AG09309 (cell line): ENCODE results near the gene RBM43.

ENCODE experiments used
- DNase-seq: peaks from one replicate; pipeline ENCODE4 v3.0.0-alpha.2; 2010; ENCODE audit warnings: low read depth
- H3K4me3 ChIP-seq: 2 replicates; pipeline ENCODE4 v1.5.1; 2011; ENCODE audit warnings: mild to moderate bottlenecking, low read depth, low read length, moderate library complexity; ENCODE audit not compliant: control insufficient read depth
- CTCF ChIP-seq: IDR thresholded peaks from 2 replicates; pipeline ENCODE4 v1.5.1; 2011; ENCODE audit warnings: mild to moderate bottlenecking, low read depth, low read length, inconsistent platforms; ENCODE audit not compliant: insufficient read depth, control insufficient read depth; ENCODE audit errors: missing control alignments

The RBM43 gene

GRCh38 chr2:151230627-151231140, 31.0 kb downstream of the RBM43 start:
- H3K4me3 ChIP-seq = no peak overlapping the region
- no peak for TF ChIP-seq CTCF
- no peak for DNase-seq

GRCh38 chr2:151228847-151229512, 32.7 kb downstream of the RBM43 start:
- DNase-seq = no peak
- TF ChIP-seq CTCF = no peak
- no peak overlapping the region for H3K4me3 ChIP-seq

GRCh38 chr2:151217343-151217742, 44.3 kb downstream of the RBM43 start:
- no peak for DNase-seq
- TF ChIP-seq CTCF = no peak

GRCh38 chr2:151207100-151207499, 54.6 kb downstream of the RBM43 start:
- no peak for DNase-seq
- H3K4me3 ChIP-seq = no peak overlapping the region
- no peak for TF ChIP-seq CTCF

More at GRCh38 chr2:151217343-151217742, 44.3 kb downstream of the RBM43 start:
- H3K4me3 ChIP-seq = no peak overlapping the region

GRCh38 chr2:151206446-151206968, 55.2 kb downstream of the RBM43 start:
- DNase-seq = no peak
- no peak overlapping the region for H3K4me3 ChIP-seq
- no peak for TF ChIP-seq CTCF

GRCh38 chr2:151205571-151205970, 56.1 kb downstream of the RBM43 start:
- TF ChIP-seq CTCF = no peak
- H3K4me3 ChIP-seq = no peak overlapping the region
- no peak for DNase-seq
